Stimulated activated CD4-positive, alpha-beta T cell treated with anti-CD3 and anti-CD28 coated beads, Interleukin-2, amount 100 ng/mL, for 4 hours (primary cell): ENCODE data around the gene SIK3.
A peak's percentile ranks its signal among the peaks of the same experiment; 100 is the strongest.
"Not testable (repeated sequence)": the region's sequence is repeated elsewhere in the genome, so short reads cannot be mapped to it uniquely, and the experiment has no call there.

Experiments
- DNase-seq: peaks from one replicate; pipeline ENCODE4 v3.0.0-alpha.2; 2020; ENCODE audit warnings: low read depth

SIK3 gene

DNA sequence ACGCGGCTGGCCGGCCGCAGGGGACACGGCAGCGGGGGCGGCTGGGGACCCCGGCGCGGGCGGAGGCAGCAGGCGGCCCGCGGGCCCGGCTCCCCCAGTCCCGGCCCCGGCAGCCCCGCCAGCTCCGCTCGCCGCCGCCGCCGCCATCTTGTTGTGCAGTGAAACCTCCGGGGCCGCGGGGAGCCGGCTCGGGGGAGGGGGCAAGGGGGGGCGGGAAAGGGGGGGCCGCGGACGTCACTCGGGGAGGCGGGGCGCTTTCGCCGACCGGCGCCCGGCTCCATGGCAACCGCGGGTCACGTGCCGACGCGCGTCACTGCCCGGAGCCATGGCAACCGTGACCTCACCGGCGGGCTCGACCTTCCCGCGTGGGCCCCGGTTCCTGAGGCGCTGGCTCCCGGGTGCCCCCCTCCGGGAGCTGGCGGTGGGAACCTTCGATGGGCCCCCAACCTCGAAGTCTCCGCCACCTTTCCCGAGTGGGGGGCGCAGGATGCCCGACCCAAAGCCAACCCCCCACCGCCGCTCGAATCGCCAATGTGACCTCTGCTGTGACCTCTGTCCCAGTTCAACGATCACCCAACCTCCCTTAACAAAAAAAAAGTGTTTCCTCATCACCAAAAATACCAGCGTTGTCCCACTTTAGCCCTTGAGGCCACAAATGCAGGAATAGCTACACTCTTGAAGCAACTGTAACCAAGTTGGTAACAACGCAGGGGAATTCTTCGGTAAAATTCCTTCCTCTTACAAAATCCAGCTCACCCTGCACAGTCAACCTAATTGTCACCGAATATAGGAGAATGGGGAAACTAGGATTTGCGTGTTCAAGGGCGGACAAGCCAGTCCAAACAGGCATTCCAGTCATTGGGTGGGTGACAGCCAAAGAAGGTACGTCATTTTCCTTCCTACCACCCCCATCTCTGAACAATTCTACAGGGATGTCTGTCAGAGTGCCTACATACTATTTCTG lies at the start of gene SIK3:
Gene SIK3, minus strand, starts transcription at position 160 of the 964 bp plus-strand sequence. Its CDS starts 13 bp downstream, at position 147.
- DNase-seq: peak; percentile 89

DNA sequence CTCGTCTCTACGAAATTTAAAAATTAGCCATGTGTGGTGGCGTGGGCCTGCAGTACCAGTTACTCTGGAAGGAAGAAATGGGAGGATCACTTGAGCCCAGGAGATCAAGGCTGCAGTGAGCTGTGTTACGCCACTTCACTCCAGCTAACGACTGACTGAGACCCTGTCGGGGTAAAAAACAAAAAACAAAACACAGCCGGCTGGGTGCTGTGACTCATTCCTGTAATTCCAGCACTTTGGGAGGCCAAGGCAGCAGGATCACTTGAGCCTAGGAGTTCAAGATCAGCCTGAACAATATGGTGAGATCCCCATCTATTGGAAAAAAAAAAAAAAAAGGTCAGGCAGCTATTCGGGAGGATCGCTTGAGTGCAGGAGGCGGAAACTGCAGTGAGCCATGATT lies 48.3 kb upstream of the SIK3 start:
- no peak for DNase-seq

DNA sequence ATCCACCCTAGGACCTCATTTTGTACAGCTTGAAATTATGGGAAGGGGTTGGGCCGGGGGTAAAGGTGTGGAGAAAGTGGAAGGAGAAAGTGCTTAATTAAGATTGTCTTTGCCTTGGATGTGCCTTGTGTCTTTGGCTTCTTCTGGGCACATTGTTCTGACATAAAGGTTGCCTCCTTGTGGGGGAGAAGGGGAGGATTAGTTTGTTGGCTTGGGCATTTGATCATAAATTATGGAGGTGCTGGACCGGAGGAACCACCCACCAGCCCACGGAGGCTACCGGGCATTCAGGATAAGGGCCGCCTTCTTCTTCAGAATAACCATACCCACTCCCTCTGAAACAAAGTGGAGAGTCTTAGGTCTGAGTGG lies 47.1 kb upstream of the SIK3 start:
- DNase-seq: no peak

DNA sequence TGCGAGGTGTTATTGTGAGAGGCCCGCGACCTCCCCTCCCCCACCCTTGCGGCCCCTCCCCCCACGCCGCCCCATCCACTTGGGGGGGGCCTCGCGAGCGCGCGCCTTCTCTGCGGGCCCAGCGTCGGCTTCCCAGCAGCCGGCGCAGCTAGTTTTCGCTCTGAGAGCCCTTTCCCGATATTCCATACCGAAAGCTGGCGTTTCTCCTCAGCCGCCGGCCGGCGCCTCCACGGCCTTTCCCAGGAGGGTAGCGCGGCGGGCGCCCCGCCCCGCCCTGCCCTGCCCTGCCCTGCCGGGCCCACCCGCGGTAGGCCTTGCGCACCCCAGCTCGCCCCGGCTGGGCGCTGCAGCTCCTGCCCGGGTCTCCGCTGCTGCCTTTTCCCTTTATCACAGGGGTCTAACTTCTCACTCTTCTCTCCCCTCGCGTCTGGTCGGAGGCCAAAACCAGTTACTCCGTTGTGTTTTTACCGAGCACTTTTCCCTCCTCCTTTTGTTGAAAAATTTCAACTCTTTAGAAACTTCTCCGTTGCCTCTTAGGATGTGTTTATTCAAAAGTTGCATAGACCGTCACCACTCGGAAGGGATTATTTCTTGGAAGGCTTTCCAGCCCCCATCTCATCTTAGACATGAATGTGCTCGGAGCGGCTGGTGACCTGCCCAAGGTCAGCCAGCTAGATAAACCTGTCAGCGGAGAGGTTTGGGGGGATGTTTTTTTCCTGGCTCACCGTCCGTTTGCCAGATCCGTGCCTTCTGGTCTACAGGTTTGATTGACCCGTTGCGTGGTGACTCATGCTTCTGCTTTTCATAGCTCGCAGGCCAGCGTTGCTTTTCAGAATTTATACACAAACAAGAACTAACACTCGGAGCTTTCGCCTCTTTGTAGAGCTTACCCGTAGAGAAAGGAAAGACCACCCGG lies 46.5 kb upstream of the SIK3 start:
- no peak for DNase-seq

DNA sequence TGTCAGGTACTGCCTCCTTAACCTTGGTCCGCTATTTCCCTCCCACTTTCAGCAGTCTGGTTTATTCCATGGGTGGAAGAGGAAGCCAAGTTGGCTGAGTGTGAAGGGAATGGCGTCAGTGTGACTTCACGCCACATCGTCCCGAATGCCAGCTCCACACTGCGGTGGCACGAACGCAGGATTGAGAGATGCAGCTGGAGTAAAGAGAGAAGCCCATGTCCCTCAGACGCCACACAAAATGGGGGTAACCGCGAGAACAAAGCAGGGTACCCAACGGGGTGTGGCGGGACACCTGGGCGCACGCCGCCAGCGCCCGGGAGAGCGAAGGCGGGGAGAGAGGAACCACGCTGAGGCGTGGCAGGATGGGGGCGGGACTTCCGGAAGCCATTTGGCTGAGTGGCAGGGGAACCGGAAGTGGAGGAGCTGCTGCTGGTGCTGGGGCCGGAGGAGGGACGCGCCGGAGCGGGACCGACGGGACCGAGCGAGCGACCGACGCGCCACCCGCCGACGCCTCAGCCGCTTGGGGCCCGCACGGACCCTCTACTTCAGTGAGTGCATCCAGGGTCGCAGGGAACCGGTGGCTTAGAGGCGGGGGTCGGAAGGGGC lies 45.7 kb upstream of the SIK3 start, which contains the start of gene PAFAH1B2:
Gene PAFAH1B2, plus strand, starts transcription at position 417 of the 606 bp plus-strand sequence. CDS start 8,161 bp downstream, outside the sequence.
- peak; percentile 93 for DNase-seq

DNA sequence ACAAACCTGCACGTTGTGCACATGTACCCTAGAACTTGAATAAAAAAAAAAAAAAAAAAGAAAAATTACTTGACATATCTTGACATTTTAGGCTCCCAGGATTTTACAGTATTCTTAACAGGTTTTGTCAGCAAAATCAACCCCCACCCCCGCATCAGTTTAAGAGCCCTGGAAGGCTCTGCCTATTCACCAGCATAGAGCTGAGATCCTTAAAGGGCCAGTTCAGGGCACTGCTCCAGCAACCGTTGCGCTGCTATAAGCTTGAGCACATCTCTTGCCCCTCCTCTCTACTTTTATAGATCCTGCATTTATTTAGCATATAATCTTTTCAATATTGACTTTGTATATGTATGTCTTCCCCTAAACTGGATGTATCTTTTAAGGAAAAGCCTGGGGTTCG lies 45.2 kb upstream of the SIK3 start:
- DNase-seq: no peak

DNA sequence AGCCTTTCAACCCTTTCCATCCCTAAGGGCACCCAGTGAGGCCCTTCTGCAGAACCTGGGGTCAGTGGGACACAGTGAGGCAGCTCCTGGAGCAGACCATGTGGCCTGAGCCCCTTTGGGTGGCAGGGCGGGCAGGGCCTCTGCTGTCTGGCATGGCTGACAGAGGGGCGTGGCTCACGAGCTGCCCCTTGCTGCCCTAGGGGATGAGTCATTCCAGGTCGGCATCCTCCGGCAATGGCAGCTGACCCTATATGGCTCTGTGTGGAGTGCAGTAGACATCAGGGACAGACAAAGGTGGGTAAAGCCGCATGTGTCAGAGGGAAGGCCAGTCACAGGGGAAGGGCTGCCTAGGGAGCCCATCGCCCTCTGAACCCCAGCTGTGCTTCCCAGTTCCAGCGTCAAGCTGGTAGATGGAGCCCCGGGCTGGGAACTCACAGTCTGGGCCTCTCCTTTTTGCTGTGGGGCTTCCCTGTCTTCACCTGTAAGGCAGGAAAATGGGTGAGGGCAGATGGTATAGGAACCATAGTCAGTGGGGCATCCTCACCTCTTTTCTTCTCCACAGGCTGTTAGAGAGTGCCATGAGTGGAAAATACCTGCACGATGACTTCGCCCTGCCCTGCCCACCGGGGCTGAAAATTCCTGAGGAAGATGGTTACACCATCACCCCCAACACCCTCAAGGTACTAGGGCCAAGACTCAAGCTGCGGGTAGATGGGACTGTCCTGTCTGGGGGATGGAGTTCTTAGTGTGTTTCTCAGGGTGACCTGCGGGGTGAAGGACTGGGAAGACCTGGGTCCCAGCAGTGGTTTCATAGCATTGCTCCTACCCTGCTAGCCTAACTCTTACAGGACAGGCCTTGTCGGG lies 39.2 kb upstream of the SIK3 start:
- DNase-seq: not testable (repeated sequence)

DNA sequence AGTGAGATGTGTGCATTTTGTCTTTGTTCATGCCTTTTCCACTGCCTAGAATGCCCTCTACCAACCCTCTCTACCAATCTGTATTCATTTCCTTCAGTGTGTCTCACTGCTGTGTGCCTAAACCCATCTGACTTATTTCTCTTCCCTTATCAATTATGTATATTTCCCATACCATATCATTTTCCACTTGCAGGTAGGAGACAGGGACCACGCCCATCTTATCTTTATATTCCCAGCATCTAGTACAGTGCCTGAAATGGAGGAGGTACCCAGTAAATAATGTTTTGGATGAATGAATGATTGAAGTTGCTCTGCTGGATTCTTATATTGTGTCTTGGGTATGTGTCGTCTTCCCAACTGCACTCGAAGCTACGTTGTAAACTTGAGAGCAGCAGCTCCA lies 36.8 kb upstream of the SIK3 start:
- not testable (repeated sequence) for DNase-seq

DNA sequence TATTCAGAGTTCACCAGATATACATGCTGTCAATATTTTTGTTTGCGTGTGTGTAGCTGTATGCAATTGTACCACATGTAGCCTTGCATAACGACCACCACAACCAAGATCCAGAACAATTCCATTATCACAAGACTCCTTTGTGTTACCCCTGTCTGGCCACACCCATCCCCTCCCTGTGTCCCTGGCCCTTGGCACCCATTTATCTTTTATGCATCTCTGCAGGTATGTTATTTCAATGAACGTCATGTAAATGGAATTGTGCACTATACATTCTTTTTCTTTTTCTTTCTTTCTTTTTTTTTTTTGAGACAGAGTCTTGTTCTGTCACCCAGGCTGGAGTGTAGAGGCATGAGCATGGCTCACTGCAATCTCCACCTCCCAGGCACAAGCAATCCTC lies 36.2 kb upstream of the SIK3 start:
- DNase-seq: no peak

DNA sequence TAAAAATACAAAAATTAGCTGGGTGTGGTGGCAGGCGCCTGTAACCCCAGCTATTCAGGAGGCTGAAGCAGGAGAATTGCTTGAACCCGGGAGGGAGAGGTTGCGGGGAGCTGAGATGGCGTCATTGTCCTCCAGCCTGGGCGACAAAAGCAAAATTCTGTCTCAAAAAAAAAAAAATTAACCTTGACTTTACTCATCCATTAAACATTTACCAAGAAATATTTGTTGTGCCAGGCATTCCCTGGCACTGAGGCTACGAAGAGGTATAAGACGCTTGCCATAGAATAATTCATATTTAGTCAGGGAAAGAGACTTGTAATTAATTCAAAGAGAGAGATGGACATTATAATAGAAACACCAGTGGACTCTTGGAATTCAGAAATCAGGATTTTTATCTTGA lies 32.7 kb upstream of the SIK3 start:
- DNase-seq: no peak

DNA sequence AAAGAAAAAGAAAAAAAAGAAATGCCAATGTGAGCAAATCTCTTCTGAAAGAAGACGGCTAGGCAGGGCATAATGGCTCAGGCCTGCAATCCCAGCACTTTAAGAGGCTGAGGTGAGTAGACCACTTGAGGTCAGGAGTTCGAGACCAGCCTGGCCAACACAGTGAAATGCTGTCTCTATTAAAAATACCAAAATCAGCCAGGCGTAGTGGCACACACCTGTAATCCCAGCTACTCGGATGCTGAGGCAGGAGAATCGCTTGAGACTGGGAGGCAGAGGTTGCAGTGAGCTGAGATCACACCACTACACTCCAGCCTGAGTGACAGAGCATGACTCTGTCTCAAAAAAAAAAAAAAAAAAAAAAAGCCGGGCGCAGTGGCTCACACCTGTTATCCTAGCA lies 32.2 kb upstream of the SIK3 start:
- DNase-seq: not testable (repeated sequence)

DNA sequence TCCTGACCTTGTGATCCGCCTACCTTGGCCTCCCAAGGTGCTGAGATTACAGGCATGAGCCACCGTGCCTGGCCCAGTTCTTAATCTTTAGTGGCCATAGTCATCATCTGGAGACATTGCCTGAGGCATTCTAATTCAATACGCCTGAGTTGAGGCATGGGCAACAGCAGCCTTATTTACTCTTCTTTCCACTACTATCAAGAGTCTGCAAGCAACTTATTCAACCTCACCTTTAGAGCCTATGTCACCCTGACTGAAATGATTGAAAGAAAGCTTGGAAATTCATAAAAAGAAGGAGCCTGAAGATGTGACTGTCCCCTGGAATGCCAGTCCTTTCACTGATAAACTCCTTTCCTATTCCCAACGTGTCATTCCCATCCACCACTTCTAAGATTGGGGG lies 30.1 kb upstream of the SIK3 start:
- no peak for DNase-seq

DNA sequence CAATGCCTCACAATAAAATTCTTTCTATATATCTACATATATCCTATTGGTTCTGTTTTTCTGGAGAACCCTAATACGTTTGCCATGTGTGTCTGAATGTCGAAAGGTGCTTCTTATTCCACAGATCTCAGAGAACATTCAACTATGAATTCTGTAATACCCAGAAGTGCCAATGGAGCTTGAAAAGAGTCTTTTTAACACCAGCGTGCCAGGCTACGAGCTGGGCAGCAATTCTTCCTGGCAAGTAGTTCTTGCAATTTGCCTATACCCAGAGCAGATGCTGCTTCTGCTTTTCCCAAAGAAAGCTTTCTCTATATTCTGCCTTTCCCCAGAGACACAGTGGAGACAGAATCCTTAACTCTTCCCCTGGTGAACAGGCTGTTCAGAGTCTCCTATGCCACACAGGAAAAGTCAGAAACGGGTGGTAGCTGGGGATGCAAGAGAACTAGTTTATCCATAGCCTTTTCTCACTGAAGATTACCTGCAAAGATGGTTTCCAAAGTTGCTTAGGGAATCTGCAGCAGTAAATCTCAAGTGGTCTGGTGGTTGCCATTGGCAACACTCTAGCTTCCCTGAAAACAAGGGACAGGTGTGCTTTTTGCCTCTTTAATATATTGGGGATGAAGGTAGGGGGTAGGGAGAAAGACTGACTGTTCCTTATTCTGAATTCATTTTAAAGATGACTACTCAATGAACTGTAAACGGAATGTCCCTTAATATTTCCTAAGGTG lies 29.1 kb upstream of the SIK3 start:
- DNase-seq: no peak

DNA sequence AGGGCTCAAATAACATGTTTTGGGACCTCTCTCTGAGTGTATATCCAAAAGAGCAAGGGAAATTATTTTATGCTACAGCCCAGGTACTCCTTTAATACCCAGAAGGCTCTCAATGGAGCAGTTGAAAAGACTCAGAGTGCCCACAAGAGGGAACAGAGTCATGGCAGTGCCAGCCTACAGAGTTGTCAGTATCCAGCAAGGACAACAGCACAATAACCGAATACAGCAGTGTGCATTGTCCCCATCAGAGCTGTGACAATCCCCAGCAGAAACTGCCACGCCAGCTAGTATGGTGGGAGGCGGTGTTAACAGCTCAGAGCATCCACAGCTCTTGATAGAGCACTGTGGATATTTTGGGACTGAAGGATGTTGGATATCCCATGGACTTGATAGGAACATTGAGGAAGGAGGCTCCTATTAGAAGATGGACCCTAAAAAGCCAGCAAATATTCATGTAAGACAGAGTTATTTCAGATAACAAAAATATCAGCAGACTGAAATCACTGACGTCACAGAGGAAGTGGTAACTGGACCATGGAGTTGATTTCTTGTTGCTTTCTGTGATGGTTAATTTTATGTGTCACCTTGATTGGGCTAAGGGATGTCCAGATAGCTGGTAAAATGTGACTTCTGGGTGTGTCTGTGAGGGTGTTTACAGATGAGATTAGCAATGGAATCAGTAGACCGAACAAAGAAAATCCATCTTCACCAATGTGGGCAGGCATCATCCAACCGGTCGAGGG lies 28.2 kb upstream of the SIK3 start:
- DNase-seq: no peak

DNA sequence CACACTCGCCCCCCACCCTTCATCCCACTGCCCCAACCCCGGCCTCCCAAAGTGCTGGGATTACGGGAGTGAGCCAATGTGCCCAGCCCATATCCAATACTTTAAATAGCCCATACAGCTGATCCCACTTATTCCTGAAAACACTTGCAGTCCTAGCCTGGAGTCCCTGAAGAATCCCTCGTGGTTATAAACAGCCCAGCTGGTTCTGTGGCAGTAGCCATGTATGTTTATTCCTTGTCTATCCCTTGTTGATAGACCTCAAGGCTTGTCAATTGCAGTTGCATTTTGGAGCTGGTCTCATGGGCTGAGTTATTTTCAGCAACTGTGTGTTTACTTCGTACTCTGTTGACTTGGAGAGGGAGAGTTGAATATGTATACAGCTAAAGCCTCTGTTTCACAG lies 24.3 kb upstream of the SIK3 start:
- no peak for DNase-seq

DNA sequence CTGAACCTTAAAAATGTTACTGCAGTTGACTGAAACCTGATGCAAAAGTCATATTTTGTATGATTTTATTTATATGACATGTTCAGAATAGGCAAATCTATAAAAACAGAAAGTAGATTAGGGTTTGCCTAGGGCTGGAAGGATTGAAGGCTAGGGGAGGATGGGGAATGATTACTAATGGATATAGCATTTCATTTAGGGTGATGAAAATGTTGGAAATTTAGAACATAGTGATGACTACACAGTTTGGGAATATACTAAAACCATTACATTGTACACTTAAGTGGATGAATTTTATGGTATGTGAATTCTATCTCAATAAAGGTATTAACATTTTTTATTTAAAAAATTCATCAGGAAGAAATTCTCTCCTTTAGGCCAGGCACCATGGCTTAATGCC lies 22.9 kb upstream of the SIK3 start:
- no peak for DNase-seq

DNA sequence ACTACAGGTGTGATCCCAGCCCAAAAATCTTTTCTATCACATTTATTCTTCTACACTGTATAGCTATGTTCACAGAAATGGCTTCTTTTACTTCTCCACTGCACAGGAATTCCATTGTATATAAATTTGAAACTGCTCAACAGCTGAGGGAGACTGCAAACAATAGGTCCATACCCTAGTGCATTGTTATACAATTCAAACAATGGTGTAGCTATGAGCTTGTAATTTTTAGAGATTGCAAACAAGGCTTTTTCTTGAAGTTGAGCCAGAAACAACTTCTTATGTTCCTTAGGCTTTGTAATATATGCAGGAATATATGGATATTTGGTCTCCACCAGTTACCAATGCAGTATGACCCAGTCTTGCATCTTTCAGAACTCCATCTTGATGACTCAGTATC lies 19.5 kb upstream of the SIK3 start:
- DNase-seq: no peak

DNA sequence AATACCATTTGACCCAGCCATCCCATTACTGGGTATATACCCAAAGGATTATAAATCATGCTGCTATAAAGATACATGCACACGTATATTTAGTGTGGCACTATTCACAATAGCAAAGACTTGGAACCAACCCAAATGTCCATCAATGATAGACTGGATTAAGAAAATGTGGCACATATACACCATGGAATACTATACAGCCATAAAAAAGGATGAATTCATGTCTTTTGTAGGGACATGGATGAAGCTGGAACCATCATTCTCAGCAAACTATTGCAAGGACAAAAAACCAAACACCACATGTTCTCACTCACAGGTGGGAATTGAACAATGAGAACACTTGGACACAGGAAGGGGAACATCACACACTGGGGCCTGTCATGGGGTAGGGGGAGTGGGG lies 14.7 kb upstream of the SIK3 start:
- DNase-seq: not testable (repeated sequence)

DNA sequence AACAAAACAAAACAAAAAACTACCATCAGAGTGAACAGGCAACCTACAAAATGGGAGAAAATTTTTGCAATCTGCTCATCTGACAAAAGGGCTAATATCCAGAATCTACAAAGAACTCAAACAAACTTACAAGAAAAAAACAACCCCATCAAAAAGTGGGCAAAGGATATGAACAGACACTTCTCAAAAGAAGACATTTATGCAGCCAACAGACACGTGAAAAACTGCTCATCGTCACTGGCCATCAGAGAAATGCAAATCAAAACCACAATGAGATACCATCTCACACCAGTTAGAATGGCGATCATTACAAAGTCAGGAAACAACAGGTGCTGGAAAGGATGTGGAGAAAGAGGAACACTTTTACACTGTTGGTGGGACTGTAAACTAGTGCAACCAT lies 14.3 kb upstream of the SIK3 start:
- not testable (repeated sequence) for DNase-seq
